H1 (cell line): Measurements from ENCODE around the gene TPM1.

Experiments used
- CEBPB ChIP-seq: IDR thresholded peaks from 2 replicates; pipeline ENCODE4 v1.6.1; 2012; ENCODE audit warnings: low read depth, low read length
- EGR1 ChIP-seq: IDR thresholded peaks from 2 replicates; pipeline ENCODE4 v1.6.1; 2011; ENCODE audit warnings: low read depth, low read length, borderline replicate concordance
- EP300 ChIP-seq, 2 experiments: IDR thresholded peaks; 1 replicate in 1 of 2; 2 replicates in 1 of 2; pipeline ENCODE4 v1.6.1; 2011 to 2012; ENCODE audit warnings: low read depth in 2 of 2, low read length in 2 of 2, mild to moderate bottlenecking in 2 of 2, borderline replicate concordance in 1 of 2, inconsistent platforms in 1 of 2, moderate library complexity in 1 of 2
- HDAC6 ChIP-seq: IDR thresholded peaks from one replicate; pipeline ENCODE4 v1.7.1; 2012; ENCODE audit warnings: low read depth, mild to moderate bottlenecking, inconsistent platforms, low read length, moderate library complexity
- KDM4A ChIP-seq: IDR thresholded peaks from one replicate; pipeline ENCODE4 v1.7.1; 2012; ENCODE audit warnings: low read depth, mild to moderate bottlenecking, moderate library complexity, low read length, inconsistent platforms; ENCODE audit not compliant: severe bottlenecking
- NRF1 ChIP-seq: IDR thresholded peaks from 2 replicates; pipeline ENCODE4 v1.6.1; 2011; ENCODE audit warnings: mild to moderate bottlenecking, low read depth, low read length, improper control_type of control experiment
- POLR2A ChIP-seq, 2 experiments: IDR thresholded peaks; 1 replicate in 1 of 2; 2 replicates in 1 of 2; pipeline ENCODE4 v1.6.1; 2011; ENCODE audit warnings: low read depth in 2 of 2, low read length in 2 of 2, mild to moderate bottlenecking in 2 of 2; ENCODE audit errors: control extremely low read depth in 1 of 2
- POLR2AphosphoS5 ChIP-seq: IDR thresholded peaks from 2 replicates; pipeline ENCODE4 v1.6.1; 2011; ENCODE audit warnings: low read depth, low read length
- RFX5 ChIP-seq: IDR thresholded peaks from 2 replicates; pipeline ENCODE4 v1.6.1; 2011; ENCODE audit warnings: low read depth, low read length, improper control_type of control experiment, borderline replicate concordance
- TAF1 ChIP-seq: IDR thresholded peaks from 2 replicates; pipeline ENCODE4 v1.6.1; 2011; ENCODE audit warnings: mild to moderate bottlenecking, low read depth, low read length
- TBP ChIP-seq: IDR thresholded peaks from 2 replicates; pipeline ENCODE4 v1.6.1; 2011; ENCODE audit warnings: low read depth, low read length, improper control_type of control experiment
- ZNF274 ChIP-seq: IDR thresholded peaks from 2 replicates; pipeline ENCODE4 v1.7.0; 2012; ENCODE audit warnings: low read length, borderline replicate concordance; ENCODE audit errors: extremely low read depth
- TF ChIP-seq, protein P1 (sequence below), 3 experiments: IDR thresholded peaks; 1 replicate in 2 of 3; 2 replicates in 1 of 3; pipeline versions ENCODE4 v1.5.1 to v1.6.1; 2011; ENCODE audit warnings: low read length in 3 of 3, mild to moderate bottlenecking in 3 of 3, inconsistent platforms in 2 of 3, low read depth in 1 of 3, moderate library complexity in 1 of 3; ENCODE audit not compliant: insufficient read depth in 1 of 3; ENCODE audit errors: control extremely low read depth in 1 of 3
- TF ChIP-seq, protein P2 (sequence below): IDR thresholded peaks from 2 replicates; pipeline ENCODE4 v1.6.1; 2012; ENCODE audit warnings: inconsistent platforms

DNA sequence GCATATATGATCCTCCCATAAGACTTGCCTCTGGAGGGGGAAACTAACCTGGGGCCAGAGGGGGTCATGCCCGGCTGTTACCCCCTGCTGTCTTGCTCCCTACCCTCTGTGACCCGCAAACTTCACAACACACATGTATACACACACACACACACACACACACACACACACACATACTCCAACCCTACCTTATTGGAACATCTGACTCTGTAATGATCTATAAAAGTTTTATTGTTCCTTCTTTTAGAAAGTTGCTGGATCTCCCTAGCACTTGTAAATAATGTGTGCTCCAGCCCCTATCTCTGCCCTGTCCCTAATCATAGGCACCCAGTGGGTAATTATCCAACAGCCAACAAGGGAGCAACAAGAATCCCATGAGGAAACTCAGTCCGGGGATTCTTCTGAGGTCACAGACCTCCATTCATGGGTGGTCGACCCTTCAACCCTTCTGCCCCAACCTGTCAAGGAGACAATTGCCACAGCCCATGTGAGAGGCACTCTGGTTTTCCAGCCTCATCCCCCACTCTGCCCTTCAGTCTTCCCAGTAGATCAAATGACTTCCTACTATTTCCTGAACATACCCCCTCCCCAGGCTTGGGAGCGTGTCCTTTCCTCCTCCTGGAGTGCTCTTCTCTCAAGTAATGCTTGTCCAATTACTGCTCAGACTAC is 14.0 kb upstream of the TPM1 start:
- TF ChIP-seq TAF1 (no peak), POLR2A (IDR thresholded peaks at IDR 0.05; ENCODE audit: control extremely low read depth in 1 of 2, low read depth in 2 of 2, low read length in 2 of 2) (no peak), POLR2AphosphoS5 (no peak), KDM4A (no peak), NRF1 (no peak), EP300 (IDR thresholded peaks at IDR 0.05; ENCODE audit: borderline replicate concordance in 1 of 2, low read depth in 2 of 2, low read length in 2 of 2) (no peak), ZNF274 (no peak), RFX5 (no peak), TBP (no peak), EGR1 (no peak), CEBPB (no peak), HDAC6 (no peak)
- TF ChIP-seq, protein P1, sequence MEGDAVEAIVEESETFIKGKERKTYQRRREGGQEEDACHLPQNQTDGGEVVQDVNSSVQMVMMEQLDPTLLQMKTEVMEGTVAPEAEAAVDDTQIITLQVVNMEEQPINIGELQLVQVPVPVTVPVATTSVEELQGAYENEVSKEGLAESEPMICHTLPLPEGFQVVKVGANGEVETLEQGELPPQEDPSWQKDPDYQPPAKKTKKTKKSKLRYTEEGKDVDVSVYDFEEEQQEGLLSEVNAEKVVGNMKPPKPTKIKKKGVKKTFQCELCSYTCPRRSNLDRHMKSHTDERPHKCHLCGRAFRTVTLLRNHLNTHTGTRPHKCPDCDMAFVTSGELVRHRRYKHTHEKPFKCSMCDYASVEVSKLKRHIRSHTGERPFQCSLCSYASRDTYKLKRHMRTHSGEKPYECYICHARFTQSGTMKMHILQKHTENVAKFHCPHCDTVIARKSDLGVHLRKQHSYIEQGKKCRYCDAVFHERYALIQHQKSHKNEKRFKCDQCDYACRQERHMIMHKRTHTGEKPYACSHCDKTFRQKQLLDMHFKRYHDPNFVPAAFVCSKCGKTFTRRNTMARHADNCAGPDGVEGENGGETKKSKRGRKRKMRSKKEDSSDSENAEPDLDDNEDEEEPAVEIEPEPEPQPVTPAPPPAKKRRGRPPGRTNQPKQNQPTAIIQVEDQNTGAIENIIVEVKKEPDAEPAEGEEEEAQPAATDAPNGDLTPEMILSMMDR (IDR thresholded peaks at IDR 0.05; ENCODE audit: control extremely low read depth in 1 of 3, insufficient read depth in 1 of 3, low read depth in 1 of 3, low read length in 3 of 3), result no peak
- TF ChIP-seq, protein P2, sequence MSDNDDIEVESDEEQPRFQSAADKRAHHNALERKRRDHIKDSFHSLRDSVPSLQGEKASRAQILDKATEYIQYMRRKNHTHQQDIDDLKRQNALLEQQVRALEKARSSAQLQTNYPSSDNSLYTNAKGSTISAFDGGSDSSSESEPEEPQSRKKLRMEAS, result no peak
